ENCODE results near the gene TRIP12.
"Not testable (repeated sequence)": the region's sequence is repeated elsewhere in the genome, so short reads cannot be mapped to it uniquely, and the experiment has no call there.

TRIP12 gene

DNA sequence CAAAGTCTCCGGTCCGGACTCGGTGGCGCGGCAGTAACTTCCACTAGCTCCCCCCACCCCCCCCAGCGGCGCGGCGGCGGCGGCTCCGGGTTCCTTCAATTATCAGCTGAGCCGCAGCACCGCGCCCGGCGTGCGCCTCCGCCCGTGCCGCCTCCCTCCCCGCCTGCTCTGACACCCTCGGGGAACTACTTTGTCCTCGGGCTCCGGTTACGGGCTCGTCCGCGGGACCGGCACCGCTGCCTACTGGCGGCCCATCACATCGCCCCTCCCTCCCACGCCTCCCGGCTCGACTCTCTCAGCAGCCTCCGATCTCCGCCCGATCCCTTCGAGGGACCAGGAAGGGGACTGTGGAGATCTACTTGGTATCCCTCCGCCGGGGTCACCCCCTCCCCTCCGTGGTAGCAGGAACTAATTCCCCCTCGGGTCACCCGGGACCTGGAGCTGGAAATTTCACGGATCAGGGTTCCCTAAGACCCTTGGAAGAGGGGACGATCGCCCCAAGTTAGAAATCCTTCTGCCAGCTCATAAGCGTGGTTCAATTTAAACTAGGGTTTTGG lies at the start of gene TRIP12:
TRIP12 (minus strand) TSS at position 118 of the 557 bp plus-strand sequence. CDS start 41,930 bp downstream, outside the sequence.
- peak; percentile 85 for DNase-seq

DNA sequence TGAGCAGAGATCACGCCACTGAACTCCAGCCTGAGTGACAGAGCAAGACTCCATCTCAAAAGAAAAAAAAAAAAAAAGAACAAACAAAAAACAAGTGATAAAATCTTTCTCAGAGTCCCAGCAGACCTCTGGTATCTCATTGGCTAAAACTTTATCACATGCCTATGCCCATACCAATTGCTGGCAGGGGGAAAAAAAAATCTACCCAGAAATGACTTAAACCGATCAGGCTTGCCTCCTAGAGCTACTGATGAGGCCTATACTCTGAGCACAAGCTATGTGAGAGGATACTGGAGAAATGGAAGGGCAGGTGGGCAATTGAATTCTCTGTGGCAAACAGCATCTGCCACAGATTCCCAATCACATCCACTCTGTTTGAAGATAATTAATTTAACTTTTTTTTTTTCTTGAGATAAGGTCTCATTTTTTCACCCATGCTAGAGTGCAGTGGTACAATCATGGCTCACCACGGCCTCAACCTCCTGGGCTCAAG lies 49.5 kb upstream of the TRIP12 start:
- DNase-seq: no peak

DNA sequence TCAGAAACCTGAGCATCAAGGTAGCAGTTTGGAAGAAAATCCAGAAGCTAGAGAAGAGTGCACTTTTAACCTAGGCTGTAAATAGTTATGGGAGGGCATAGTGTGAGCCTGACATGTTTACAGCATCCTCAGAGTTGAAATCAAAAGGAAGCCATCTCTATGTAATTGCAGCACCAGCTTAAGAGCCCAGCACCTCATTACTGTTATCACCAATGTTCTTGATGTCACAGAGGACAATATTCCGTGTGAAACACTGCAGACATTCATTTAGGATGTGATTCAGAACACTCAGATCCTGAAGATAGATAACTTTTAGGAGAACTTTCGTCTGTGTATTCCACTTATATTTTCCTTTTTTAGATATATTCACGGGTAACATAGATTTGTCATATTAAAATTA lies 48.6 kb upstream of the TRIP12 start:
- DNase-seq: no peak

DNA sequence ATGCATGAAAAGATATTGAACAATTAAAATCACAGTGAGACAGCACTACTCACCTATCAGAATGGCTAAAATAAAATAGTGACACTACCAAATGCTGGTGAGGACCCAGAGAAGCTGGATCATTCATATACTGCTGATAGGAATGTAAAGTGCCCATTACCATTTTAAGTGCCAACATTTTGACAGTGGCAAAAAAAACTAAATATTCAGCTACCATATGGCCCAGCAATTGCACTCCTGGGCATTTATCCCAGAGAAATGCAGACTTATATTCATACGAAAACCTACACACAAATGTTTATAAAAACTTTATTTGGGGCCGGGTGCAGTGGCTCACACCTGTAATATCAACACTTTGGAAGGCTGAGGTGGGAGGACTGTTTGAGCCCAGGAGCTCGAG lies 48.1 kb upstream of the TRIP12 start:
- DNase-seq: no peak

DNA sequence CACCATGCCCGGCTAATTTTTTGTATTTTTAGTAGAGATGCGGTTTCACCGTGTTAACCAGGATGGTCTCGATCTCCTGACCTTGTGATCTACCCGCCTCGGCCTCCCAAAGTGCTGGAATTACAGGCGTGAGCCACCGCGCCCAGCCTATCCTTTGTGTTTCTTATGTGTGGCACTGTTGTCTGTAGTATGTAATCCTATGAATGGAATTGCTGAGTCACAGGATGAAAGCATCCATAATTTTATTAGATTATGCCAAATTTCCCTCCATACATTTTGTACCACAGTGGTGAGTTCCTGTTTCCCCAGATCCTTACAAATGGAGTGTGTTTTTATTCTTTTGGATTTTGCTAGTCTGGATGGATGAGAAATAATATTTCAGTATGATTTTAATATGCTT lies 41.8 kb upstream of the TRIP12 start:
- DNase-seq: not testable (repeated sequence)

DNA sequence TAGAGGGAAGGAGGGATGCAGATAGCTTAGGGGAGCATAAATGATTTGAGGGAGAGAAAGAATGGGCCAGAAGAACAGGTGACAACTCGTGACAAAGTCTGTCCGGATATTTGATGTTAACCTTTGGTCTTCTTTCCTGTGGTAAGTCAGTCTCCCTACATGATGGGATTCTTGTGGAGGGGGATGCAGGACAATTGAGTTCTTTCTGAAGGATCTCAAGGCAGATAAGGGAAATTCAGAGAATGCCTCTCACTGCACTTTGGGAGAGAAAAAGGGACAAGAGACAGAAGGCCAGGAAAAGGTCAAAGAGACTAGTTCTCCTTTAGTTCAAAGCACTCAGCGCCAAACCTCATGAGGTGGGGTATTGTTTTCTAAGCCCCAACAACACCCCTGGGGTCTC lies 34.7 kb upstream of the TRIP12 start:
- no peak for DNase-seq

DNA sequence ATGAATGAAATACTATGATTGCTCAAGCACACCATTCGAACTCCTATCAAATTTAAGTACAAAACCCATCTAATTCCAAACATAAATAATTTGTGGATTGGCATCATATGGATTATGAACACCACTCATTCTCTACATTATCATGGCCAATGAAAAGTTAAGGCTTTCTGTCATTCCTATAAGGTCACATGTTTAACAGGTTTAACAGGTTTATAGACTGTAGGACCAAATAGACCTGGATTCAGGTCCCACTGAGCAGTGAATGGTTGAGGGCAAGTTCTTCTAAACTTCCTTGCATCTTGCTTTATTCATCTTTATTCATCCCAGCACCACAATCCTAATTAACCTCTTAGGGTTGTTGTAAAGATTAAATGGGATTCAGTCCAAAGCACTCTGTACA lies 33.9 kb upstream of the TRIP12 start:
- DNase-seq: no peak

DNA sequence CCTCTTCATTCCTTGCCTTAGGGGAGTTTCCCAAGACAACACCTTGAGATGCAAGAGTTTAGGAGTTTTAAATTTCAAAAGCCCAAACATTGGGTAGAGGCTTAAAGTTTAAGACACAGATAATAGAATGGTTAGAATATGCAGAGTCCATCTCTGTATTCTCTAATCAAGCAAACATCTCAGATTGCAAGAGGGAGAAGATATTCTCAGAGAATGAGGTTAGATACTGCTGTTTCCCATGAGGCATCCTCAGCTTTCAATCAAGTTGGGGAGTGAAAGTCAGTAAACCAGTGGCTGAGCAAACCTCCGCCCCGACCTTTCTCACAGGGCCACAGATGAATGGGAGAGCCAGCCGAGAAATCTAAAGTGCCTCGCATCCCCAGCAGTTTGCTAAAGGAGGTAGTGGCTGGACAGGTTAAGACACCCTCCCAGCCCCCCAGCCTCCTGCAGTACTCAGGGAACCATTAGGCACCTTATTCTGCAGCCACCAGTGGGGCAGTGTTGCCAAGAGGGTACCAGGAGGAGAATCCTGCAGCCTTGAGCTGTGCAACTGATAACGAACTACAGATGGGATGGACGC lies 30.5 kb upstream of the TRIP12 start:
- DNase-seq: no peak

DNA sequence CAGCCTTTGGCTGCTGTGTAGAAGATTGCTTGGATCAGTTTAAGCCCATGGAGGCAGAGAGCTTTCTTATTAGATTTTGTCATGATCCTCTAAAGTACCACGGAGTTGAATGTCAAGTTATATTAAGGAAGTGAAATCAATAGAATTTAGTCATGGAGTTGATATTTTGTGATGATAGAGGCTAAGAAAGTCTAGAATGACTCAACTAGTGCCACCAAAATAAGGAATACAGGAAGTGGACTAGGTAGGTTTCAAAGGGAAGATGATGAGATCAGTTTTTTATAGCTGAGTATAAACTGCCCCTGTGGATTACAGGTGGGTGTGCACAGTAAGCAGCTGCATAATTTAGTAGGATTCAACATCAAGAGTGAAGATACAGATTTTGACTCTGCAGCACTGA lies 25.7 kb upstream of the TRIP12 start:
- no peak for DNase-seq

DNA sequence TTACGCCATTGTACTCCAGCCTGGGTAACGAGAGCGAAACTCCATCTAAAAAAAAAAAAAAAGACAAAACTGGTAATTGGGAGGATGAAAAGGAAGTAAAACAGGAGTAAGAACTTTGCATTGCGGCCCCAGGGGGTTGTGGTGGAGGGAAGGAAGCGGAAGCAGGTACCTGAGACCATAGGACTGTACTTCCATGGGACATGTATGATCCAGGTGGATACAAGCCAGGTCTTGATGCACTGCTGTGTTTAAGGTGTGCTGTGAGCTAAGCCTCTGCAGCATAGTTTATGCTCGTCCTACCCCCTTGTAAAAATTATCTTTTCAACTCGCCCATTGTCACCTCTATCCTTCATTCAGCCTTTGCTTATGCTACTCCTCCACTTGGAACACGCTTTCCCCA lies 24.2 kb upstream of the TRIP12 start:
- no peak for DNase-seq

DNA sequence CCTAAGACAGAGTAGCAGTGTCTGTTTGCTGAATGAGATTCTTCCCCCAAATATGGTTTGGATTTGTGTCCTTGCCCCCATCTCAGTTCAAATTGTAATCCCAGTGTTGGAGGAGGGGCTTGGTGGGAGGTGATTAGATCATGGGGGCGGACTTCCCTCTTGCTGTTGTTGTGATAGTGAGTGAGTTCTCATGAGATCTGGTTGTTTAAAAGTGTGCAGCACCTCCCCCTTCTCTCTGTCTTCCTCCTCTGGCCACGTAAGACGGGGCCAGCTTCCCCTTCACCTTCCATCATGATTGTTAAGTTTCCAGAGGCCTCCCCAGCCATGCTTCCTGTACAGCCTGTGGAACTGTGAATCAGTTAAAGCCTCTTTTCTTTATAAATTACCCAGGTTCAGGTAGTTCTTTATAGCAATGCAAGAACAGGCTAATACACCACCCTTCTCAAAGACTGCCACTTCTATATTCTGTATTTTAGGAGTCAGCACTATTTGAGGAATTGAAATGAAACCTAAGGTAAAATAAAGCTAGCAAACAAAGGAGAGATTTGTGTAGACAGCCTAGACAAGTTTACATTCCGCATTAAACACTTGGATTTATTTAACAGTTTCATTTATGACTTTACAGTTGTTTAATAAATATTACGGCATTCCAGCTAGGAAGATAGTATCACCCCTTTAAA lies 22.1 kb upstream of the TRIP12 start:
- DNase-seq: no peak

DNA sequence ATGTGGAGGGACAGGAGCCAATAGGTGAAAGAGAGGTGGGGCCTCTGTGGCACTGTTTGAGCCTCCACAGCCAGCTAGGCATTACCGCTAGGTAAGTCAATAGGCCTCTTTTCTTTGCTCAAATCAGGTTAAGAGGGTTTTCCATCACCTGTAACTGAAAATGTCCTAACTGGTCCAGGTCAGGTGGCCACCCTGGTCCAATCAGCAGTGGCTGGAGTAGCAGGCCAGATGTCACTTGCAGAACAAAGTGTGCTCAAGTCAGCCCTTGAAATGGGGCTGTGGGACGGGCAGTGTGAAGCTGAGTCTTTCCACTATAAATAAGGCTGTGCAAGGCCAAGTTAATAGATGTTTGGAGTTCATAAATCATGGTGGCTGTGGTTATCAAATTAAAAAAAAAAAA lies 21.4 kb upstream of the TRIP12 start:
- no peak for DNase-seq

DNA sequence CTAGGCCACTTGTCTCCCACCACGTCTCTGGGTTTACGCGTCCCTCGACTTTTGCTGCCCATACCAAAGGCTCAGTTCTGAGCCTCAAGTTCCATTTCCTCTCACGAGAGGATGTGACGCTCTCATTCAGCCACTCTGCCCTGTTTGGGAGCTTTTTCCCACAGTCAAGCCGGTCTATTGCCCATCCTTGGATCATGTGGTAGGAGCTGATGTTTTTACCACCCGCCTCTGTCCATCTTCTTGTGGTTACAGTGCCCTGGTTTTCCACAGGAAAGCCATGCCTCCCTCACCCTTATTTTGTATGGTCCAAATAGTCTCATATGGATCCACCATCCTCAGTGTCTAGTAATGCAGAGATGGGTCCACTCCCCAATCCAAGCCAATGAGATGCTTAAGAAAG lies 20.9 kb upstream of the TRIP12 start:
- DNase-seq: no peak

DNA sequence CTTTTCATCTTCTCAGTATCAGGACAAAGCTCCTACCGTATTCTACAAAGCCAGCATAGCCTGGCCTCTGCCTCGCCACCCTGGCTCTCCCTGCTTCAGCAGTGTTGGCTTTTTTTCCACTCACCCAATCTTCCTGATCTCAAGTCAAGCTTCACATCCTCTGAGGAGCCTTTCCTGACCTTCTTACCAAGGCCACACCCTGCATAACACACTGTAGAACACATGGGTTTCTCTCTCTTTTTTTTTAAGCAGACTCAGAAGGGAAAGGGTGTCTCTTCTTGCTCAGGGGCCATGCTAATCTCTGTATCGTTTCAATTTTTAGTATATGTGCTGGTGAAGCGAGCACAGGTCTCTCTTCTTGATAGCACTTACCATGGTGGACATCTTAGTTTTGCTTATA lies 15.7 kb upstream of the TRIP12 start:
- DNase-seq: no peak

DNA sequence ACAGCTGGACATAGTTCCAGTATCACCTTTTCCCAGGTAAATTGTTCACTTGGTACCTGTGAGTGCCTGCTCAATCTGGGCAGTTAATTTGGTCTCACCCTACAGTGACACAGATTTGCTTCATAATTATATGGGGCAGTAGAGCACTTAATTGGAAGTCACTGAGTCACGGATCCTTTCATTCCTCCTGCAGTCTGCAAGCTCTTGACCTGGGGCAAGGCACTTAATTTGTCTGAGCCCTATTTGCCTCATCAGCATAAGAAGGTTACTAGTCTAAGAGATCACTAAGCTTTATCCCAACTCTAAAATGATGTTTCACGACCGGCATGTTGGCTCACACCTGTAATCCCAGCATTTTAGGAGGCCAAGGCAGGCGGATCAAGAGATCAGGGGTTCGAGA lies 9.4 kb upstream of the TRIP12 start:
- DNase-seq: no peak

DNA sequence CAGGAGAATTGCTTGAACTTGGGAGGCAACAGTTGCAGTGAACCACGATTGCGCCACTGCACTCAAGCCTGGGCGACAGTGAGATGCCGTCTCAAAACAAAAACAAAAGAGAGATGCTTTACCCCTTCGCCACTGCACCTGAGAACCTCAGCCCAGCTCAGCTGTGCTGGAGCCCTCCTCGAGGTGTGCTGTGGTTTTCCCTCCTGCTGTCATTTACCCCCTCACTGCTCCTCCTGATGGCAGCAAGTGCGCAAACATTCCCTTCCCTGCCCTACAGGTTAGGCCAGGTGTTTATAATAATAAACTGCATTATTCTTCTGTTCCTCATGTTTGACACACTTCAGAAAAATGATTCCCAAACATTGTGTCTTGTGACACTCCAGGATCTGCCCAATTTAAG lies 8.8 kb upstream of the TRIP12 start:
- no peak for DNase-seq

DNA sequence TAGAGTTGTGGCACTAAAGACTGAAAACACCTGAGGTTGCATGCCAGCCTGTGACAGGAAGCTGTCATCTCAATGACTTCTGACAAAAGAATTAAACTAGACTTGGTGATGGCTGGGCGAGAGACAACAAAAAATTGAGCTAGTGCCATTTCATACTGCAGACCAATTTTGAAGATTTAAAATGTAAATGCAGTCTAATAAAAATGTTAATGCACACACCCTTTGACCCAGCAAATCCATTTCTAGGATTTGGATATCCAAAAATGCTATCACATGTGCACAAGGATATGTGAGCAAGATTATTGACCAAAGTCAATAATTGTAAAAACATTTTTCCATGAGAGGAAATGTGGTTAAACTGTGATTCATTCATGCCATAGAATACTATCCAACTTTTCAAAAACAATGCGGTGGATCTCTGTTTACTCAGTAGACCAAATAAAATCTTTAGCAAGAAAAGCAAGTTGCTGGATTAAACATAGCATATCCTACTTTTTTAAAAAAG lies 6.1 kb upstream of the TRIP12 start:
- no peak for DNase-seq

DNA sequence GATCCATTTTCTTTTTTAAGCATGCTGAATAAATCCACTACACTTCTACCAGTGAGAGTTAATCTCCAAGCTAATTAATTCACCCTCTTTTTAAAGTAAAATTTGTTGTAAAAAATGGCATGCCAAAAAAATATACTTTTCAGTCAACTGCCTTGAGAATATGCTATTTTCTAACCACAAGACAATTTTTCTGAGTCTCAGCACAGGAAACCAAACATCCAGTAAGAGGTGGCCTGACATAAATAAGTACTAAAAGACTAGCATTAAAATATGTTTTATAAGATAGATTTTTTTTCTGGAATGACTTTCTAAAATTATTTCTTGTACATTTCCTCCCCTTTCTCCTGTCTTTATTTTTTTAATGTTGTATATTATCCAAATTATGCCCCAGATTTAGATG lies 3.4 kb upstream of the TRIP12 start:
- no peak for DNase-seq

DNA sequence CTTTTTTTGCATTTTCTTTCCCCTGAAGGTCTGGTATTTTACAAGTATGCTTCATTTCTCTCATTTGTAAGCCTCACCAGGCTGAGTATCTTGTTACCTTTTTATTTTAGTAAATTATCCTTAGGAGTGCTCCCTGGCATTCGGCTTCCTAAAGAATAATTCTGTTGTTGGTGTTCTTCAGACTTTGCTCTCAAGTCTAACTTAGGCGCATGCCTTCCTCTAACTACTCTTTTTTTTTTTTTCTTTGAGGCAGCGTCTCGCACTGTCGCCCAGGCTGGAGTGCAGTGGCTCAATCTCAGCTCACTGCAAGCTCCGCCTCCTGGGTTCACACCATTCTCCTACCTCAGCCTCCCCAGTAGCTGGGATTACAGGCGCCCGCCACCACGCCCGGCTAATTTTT lies 2.7 kb upstream of the TRIP12 start:
- DNase-seq: not testable (repeated sequence)

DNA sequence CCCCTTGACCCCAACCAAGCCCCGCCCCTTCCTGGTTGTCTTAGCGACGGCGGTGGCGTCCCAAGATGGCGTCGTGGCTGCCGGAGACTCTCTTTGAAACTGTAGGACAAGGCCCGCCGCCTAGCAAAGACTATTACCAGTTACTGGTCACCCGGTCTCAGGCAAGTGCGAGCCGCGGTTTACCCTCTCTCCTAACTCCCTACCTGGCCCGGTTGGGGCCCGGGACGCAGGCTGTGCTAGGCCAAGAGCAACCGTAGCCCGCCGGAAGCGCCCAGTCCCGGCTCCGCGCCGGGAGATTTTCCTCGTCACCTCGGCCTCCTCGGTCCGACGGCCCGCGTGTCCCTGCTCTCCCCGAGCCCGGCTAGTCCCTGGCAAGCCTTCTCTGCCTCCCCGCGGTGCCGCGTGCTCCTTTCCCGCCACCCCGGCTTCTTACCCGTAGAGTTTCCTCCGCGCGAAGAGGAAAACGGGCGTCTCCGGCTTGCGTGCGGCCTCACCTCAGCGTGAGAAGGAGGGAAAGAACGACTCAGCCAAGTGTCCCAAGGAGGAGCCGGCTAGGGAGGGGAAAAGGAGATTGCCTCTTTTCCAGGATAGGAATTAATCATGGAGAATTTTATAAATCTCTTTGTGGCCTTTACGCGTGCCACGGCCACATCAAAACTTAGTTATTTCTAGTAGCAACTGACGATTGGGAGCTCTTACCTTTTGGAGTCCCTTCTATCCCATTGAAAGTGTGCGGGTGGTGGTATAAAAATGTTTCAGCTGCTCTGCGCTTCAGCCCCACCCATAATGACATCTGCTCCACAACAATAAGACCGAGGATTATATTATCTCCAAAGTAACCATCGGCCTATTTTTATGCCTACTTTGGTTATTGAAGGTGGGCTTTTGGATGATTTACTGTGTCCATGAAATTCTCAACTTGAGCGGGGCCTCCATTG lies 909 bp upstream of the TRIP12 start, which contains the start of gene FBXO36:
FBXO36 (plus strand) TSS at position 55 of the 938 bp plus-strand sequence; CDS start at position 66, 11 bp downstream.
- DNase-seq: peak; percentile 79

DNA sequence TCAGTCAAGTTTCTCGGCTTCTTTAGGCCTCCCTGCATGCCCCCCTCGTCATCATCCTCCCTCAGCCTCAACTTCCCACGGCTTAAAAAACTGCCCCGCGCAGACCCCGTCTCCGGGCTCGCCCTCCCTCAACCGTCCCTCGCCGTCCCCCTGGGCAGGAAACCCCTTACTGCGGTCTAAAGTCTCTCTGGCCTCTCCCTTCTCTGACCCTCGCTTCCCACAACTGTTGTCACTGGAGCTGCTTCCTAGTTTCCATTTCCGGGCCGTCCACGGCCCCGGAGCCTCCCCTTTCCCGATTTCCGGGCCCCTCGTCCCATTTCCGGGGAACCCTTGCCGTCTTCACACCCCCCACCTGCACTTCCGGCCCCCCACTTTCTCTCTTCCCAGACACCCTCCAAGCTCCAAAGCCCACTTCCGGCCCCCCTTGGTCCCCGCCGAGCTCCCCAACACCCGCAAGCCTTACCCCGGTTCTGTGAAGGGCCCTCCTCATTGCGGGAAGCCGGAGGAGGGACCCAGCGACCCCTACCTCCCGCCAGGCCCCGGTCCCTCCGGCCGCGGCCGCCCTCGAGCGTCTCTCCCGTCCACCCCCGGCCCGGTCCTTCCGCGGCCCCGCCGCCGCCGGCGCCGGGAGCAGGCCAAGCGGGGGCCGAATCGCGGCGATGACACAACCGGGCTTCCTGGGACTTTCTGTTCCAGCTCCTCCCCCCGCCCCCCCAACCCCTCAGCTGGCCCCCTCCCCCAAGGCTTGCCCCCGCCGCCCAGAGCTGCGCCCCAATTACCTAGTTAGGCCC lies 513 bp downstream of the TRIP12 start:
- peak; percentile 71 for DNase-seq

DNA sequence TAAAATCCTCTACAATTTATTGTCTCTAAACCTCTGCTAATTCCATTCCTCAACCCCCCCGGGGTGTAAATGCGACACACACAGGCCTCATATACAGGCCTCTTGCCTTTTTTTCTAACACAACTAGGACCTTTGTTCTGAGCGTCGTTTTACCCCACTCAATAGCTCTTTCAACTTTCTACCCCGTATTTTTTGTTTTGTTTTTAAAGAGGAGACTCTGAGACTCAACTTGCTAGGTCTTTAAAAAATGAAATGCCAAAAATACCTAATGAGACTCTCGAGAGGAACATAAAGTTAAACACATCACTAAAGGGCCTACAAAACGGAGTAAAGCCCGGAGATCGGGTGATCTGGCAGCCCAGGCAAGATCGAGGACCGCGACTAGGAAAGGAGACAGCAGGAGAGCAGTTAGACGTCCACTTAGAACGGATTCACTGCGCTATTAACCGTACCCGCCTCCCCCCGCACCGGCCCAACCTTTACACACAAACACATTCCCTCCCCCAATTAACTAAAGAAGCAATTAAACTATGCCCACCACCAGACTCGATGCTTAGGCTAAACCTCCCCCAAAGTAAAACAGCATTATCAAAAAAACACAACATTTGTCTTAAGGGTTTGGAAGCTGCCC lies 1.7 kb downstream of the TRIP12 start:
- DNase-seq: peak; percentile 4
